ENCODE data around the gene TSC22D1. TPM values are rescaled to one million over a fixed set of nuclear protein-coding genes. Genes with fewer than 3 reads are reported as not detected.

Gene TSC22D1
- total and polyA plus RNA-seq, 4 donors, result 21.0 to 43.5 (median 37.0) TPM

- Histone ChIP-seq H3K27ac (ENCODE audit: low read depth in 1 of 2, low read length in 2 of 2) (peak overlapping the region; percentile 20 to 47), H3K36me3 (ENCODE audit: control insufficient read depth in 4 of 4, insufficient read depth in 3 of 4, low read depth in 1 of 4, low read length in 3 of 4) (no peaks in the 10 kb centered on the region), H3K27me3 (ENCODE audit: control insufficient read depth in 4 of 4, insufficient read depth in 4 of 4, low read length in 3 of 4) (no peaks in the 10 kb centered on the region), H3K4me3 (ENCODE audit: low read depth in 1 of 3, low read length in 3 of 3) (no peak overlapping the region), H3K9me3 (ENCODE audit: control insufficient read depth in 4 of 4, low read length in 3 of 4) (no peaks in the 10 kb centered on the region), H3K9ac (ENCODE audit: low read depth in 1 of 2, low read length in 2 of 2) (no peak overlapping the region), H3K4me1 (ENCODE audit: control insufficient read depth in 4 of 4, insufficient read depth in 4 of 4, low read length in 3 of 4) (peaks cover 10 to 27% (median 20%) of the 10 kb centered on the region in 4 donors)
- TF ChIP-seq JUND (IDR thresholded peaks at IDR 0.05) (no peak), CTCF (IDR thresholded peaks at IDR 0.05; ENCODE audit: low read depth, low read length, missing input control) (no peak), NR2F2 (IDR thresholded peaks at IDR 0.05) (no peak), GABPA (IDR thresholded peaks at IDR 0.05 in 1 of 2, conservative IDR thresholded peaks at IDR 0.05 in 1 of 2) (no peak), FOXA1 (IDR thresholded peaks at IDR 0.05) (no peak), EGR1 (IDR thresholded peaks at IDR 0.05; ENCODE audit: low read depth in 2 of 2) (no peak), TAF1 (conservative IDR thresholded peaks at IDR 0.05) (no peak), REST (IDR thresholded peaks at IDR 0.05) (no peak), SP1 (IDR thresholded peaks at IDR 0.05) (no peak), RAD21 (IDR thresholded peaks at IDR 0.05) (no peak), RXRA (IDR thresholded peaks at IDR 0.05) (no peak), HNF4G (IDR thresholded peaks at IDR 0.05) (no peak), HNF4A (conservative IDR thresholded peaks at IDR 0.05) (no peak)
- TF ChIP-seq, protein P1, sequence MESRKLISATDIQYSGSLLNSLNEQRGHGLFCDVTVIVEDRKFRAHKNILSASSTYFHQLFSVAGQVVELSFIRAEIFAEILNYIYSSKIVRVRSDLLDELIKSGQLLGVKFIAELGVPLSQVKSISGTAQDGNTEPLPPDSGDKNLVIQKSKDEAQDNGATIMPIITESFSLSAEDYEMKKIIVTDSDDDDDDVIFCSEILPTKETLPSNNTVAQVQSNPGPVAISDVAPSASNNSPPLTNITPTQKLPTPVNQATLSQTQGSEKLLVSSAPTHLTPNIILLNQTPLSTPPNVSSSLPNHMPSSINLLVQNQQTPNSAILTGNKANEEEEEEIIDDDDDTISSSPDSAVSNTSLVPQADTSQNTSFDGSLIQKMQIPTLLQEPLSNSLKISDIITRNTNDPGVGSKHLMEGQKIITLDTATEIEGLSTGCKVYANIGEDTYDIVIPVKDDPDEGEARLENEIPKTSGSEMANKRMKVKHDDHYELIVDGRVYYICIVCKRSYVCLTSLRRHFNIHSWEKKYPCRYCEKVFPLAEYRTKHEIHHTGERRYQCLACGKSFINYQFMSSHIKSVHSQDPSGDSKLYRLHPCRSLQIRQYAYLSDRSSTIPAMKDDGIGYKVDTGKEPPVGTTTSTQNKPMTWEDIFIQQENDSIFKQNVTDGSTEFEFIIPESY (IDR thresholded peaks at IDR 0.05), result no peak
- TF ChIP-seq, protein P2, sequence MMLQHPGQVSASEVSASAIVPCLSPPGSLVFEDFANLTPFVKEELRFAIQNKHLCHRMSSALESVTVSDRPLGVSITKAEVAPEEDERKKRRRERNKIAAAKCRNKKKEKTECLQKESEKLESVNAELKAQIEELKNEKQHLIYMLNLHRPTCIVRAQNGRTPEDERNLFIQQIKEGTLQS (IDR thresholded peaks at IDR 0.05), result no peak
- TF ChIP-seq, protein P3, sequence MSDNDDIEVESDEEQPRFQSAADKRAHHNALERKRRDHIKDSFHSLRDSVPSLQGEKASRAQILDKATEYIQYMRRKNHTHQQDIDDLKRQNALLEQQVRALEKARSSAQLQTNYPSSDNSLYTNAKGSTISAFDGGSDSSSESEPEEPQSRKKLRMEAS (IDR thresholded peaks at IDR 0.05), result no peak
- 70% methylated on average over 2 of the region's 2 CpGs for WGBS
- no peak for DNase-seq (ENCODE audit: low spot score)
These were observed 128.3 kb downstream of the TSC22D1 start for GRCh38 chr13:44447783-44448321.
